IMR-90 (cell line): ENCODE measurements around the gene ANGPTL7. TPM values are rescaled to one million over a fixed set of nuclear protein-coding genes. Genes with fewer than 3 reads are reported as not detected.

ENCODE experiments used
- ATAC-seq: fragments of 200-7000 bp; cut with Tn5 transposase; 2 replicates; pipeline ENCODE4 v1.9.1; 2020; ENCODE audit warnings: low read depth, mild to moderate bottlenecking, moderate library complexity
- BruUV-seq: library from RNA; stranded (reverse); fragments of 400-500 nt; replicated peaks from 2 replicates; lab custom pipeline; 2021; lab: Mats Ljungman, UMichigan
- CTCF ChIA-PET: fragments of 300-600 bp; formaldehyde crosslinking; extraction: SDS; loops from one replicate; lab custom pipeline; 2021; ENCODE audit warnings: antibody characterized with exemption; lab: Yijun Ruan, JAX
- POLR2A ChIA-PET: fragments of 300-600 bp; sonication (Branson Sonifier 250); formaldehyde crosslinking; loops from one replicate; lab custom pipeline; 2022; ENCODE audit warnings: antibody characterized with exemption; ENCODE audit not compliant: unreplicated experiment; lab: Charles Lee
- DNase-seq: peaks from one replicate; pipeline ENCODE4 v3.0.0; 2013
- H2AFZ ChIP-seq: replicated peaks from 2 replicates; pipeline ENCODE3; 2013; ENCODE audit warnings: low read length, mild to moderate bottlenecking; ENCODE audit not compliant: poor library complexity
- H2AK5ac ChIP-seq: 2 replicates; pipeline ENCODE4 v1.6.1; 2013; ENCODE audit warnings: low read depth, low read length, inconsistent platforms
- H2AK9ac ChIP-seq: replicated peaks from 2 replicates; pipeline ENCODE3; 2013; ENCODE audit warnings: mild to moderate bottlenecking, low read depth, low read length, moderate library complexity; ENCODE audit not compliant: poor library complexity
- H2BK120ac ChIP-seq: 2 replicates; pipeline ENCODE4 v1.6.1; 2013; ENCODE audit warnings: low read depth, low read length, inconsistent platforms
- H2BK15ac ChIP-seq: 3 replicates; pipeline ENCODE4 v1.6.1; 2013; ENCODE audit warnings: low read depth, low read length, inconsistent platforms
- H2BK20ac ChIP-seq: 2 replicates; pipeline ENCODE4 v1.6.1; 2013; ENCODE audit warnings: low read depth, mild to moderate bottlenecking, inconsistent platforms, low read length, moderate library complexity
- H2BK5ac ChIP-seq: 2 replicates; pipeline ENCODE4 v1.6.1; 2013; ENCODE audit warnings: mild to moderate bottlenecking, low read depth, low read length, inconsistent platforms; ENCODE audit not compliant: poor library complexity, severe bottlenecking
- H3K14ac ChIP-seq: replicated peaks from 2 replicates; pipeline ENCODE4 v1.6.1; 2013; ENCODE audit warnings: low read depth, low read length, inconsistent platforms
- H3K18ac ChIP-seq: 2 replicates; pipeline ENCODE4 v1.6.1; 2013; ENCODE audit warnings: low read depth, low read length, control low read depth
- H3K23ac ChIP-seq: 2 replicates; pipeline ENCODE4 v1.6.1; 2013; ENCODE audit warnings: low read depth, low read length, inconsistent platforms
- H3K27ac ChIP-seq: 2 replicates; pipeline ENCODE4 v1.5.1; 2013; ENCODE audit warnings: mild to moderate bottlenecking, control low read depth, low read length; ENCODE audit not compliant: insufficient read depth
- H3K27me3 ChIP-seq: 2 replicates; pipeline ENCODE4 v1.6.1; 2013; ENCODE audit warnings: low read length; ENCODE audit not compliant: control insufficient read depth, insufficient read depth
- H3K36me3 ChIP-seq: 2 replicates; pipeline ENCODE4 v1.6.1; 2013; ENCODE audit warnings: low read length, mixed read lengths; ENCODE audit not compliant: control insufficient read depth, insufficient read depth
- H3K4ac ChIP-seq: 2 replicates; pipeline ENCODE4 v1.6.1; 2013; ENCODE audit warnings: low read depth, low read length, inconsistent platforms
- H3K4me1 ChIP-seq: 2 replicates; pipeline ENCODE4 v1.6.1; 2013; ENCODE audit warnings: low read length, mixed read lengths; ENCODE audit not compliant: control insufficient read depth, insufficient read depth
- H3K4me2 ChIP-seq: 2 replicates; pipeline ENCODE4 v1.6.1; 2013; ENCODE audit warnings: low read depth, mild to moderate bottlenecking, control low read depth, low read length, moderate library complexity
- H3K4me3 ChIP-seq: 2 replicates; pipeline ENCODE4 v1.5.1; 2013; ENCODE audit warnings: low read depth, mild to moderate bottlenecking, control low read depth, low read length, moderate library complexity; ENCODE audit not compliant: insufficient read depth
- H3K56ac ChIP-seq: 2 replicates; pipeline ENCODE4 v1.6.1; 2013; ENCODE audit warnings: low read length, inconsistent platforms; ENCODE audit not compliant: insufficient read depth; ENCODE audit errors: extremely low read depth
- H3K79me1 ChIP-seq, 2 experiments: 2 replicates each; pipeline ENCODE4 v1.6.1; 2013; ENCODE audit warnings: low read length in 2 of 2, inconsistent platforms in 1 of 2, low read depth in 1 of 2
- H3K9ac ChIP-seq: 2 replicates; pipeline ENCODE4 v1.6.1; 2013; ENCODE audit warnings: low read depth, low read length, control low read depth
- H3K9me1 ChIP-seq: 2 replicates; pipeline ENCODE4 v1.6.1; 2013; ENCODE audit warnings: low read length, inconsistent platforms; ENCODE audit not compliant: insufficient read depth
- H3K9me3 ChIP-seq: 2 replicates; pipeline ENCODE4 v1.6.1; 2013; ENCODE audit warnings: low read length; ENCODE audit not compliant: control insufficient read depth, insufficient read depth
- H4K20me1 ChIP-seq: 2 replicates; pipeline ENCODE4 v1.6.1; 2013; ENCODE audit warnings: low read length, inconsistent platforms; ENCODE audit not compliant: insufficient read depth
- H4K5ac ChIP-seq: 2 replicates; pipeline ENCODE4 v1.6.1; 2013; ENCODE audit warnings: mild to moderate bottlenecking, low read depth, low read length, control low read depth
- H4K8ac ChIP-seq, 2 experiments: 2 replicates each; pipeline ENCODE4 v1.6.1; 2013; ENCODE audit warnings: low read depth in 2 of 2, low read length in 2 of 2, control low read depth in 1 of 2, inconsistent platforms in 1 of 2
- H4K91ac ChIP-seq: 2 replicates; pipeline ENCODE4 v1.6.1; 2013; ENCODE audit warnings: low read depth, low read length, inconsistent platforms; ENCODE audit not compliant: insufficient read depth
- BHLHE40 ChIP-seq: fragments of 150-350 bp; IDR thresholded peaks from 2 replicates; pipeline ENCODE4 v1.6.1; 2016; ENCODE audit warnings: mild to moderate bottlenecking, low read depth, low read length
- CEBPB ChIP-seq: IDR thresholded peaks from 2 replicates; pipeline ENCODE4 v1.6.1; 2012; ENCODE audit warnings: low read depth, low read length, improper control_type of control experiment
- CHD1 ChIP-seq: IDR thresholded peaks from 2 replicates; pipeline ENCODE4 v1.6.1; 2012; ENCODE audit warnings: low read depth, low read length, improper control_type of control experiment
- CTCF ChIP-seq: conservative IDR thresholded peaks from 2 replicates; pipeline ENCODE4 v1.5.1; 2012; ENCODE audit warnings: mild to moderate bottlenecking, low read depth, low read length, improper control_type of control experiment
- ELK1 ChIP-seq: fragments of 150-350 bp; IDR thresholded peaks from 2 replicates; pipeline ENCODE4 v1.6.1; 2016; ENCODE audit warnings: low read depth, mild to moderate bottlenecking, low read length, moderate library complexity, borderline replicate concordance
- FOS ChIP-seq: fragments of 150-350 bp; IDR thresholded peaks from 2 replicates; pipeline ENCODE4 v1.6.1; 2016; ENCODE audit warnings: low read depth, low read length
- MAFK ChIP-seq: IDR thresholded peaks from 2 replicates; pipeline ENCODE4 v1.6.1; 2012; ENCODE audit warnings: low read depth, low read length, improper control_type of control experiment
- MAZ ChIP-seq: IDR thresholded peaks from 2 replicates; pipeline ENCODE4 v1.6.1; 2012; ENCODE audit warnings: low read depth, mild to moderate bottlenecking, low read length, improper control_type of control experiment, moderate library complexity, borderline replicate concordance
- MXI1 ChIP-seq: IDR thresholded peaks from 2 replicates; pipeline ENCODE4 v1.6.1; 2012; ENCODE audit warnings: low read depth, mild to moderate bottlenecking, low read length, moderate library complexity, borderline replicate concordance
- NFE2L2 ChIP-seq: fragments of 150-350 bp; IDR thresholded peaks from 2 replicates; pipeline ENCODE4 v1.6.1; 2016; ENCODE audit warnings: low read depth, mild to moderate bottlenecking, low read length
- POLR2A ChIP-seq: IDR thresholded peaks from 2 replicates; pipeline ENCODE4 v1.6.1; 2012; ENCODE audit warnings: mild to moderate bottlenecking, low read depth, low read length
- RAD21 ChIP-seq: IDR thresholded peaks from 2 replicates; pipeline ENCODE4 v1.6.1; 2012; ENCODE audit warnings: low read length, improper control_type of control experiment
- RCOR1 ChIP-seq: IDR thresholded peaks from 2 replicates; pipeline ENCODE4 v1.6.1; 2012; ENCODE audit warnings: mild to moderate bottlenecking, low read length, improper control_type of control experiment; ENCODE audit not compliant: insufficient replicate concordance
- RFX5 ChIP-seq: IDR thresholded peaks from 2 replicates; pipeline ENCODE4 v1.8.0; 2012; ENCODE audit warnings: low read depth, mild to moderate bottlenecking, low read length, moderate library complexity
- SMC3 ChIP-seq: fragments of 150-350 bp; IDR thresholded peaks from 2 replicates; pipeline ENCODE4 v1.6.1; 2016; ENCODE audit warnings: low read depth, mild to moderate bottlenecking, antibody characterized with exemption, low read length, moderate library complexity
- WGBS, 2 experiments: methylation state at CpG; one replicate each; pipeline versions ENCODE4 v1.1.5 to v1.1.7; 2013; ENCODE audit warnings: missing lambda C conversion rate in 2 of 2; ENCODE audit not compliant: insufficient read length in 1 of 2; ENCODE audit errors: extremely low coverage in 2 of 2; 5-methylcytosine and 5-hydroxymethylcytosine counted together
- dilution Hi-C: fragments of 300-500 bp; cut with HindIII; formaldehyde crosslinking; loops from one replicate; pipeline ENCODE4 v1.14.3; 2018; ENCODE audit warnings: low sequenced_read_pairs; ENCODE audit not compliant: unreplicated experiment
- in situ Hi-C: fragments of 300-500 bp; cut with MboI; formaldehyde crosslinking; loops from 3 replicates; pipeline ENCODE4 v1.14.3; 2019; ENCODE audit warnings: low sequenced_read_pairs, inconsistent platforms, mixed read lengths
- intact Hi-C: fragments of 100-400 bp; cut with micrococcal nuclease; formaldehyde crosslinking; loops from 2 replicates; pipeline ENCODE4 v1.10.0; 2022
- polyA plus RNA-seq, 3 experiments: library from polyadenylated mRNA; depleted of rRNA; stranded (reverse); fragments of >200 nt; gene quantifications; 2 replicates each; pipeline ENCODE4 v1.2.3, GENCODE V29; 2012; ENCODE audit warnings: low replicate concordance in 1 of 3
- total RNA-seq: library from RNA; depleted of rRNA; stranded (reverse); fragments of >200 nt; gene quantifications from 2 replicates; pipeline ENCODE4 v1.2.3, GENCODE V29; 2012
- TF ChIP-seq, protein P1 (sequence below): fragments of 150-350 bp; IDR thresholded peaks from 2 replicates; pipeline ENCODE4 v1.6.1; 2017; ENCODE audit warnings: mild to moderate bottlenecking, antibody characterized with exemption, low read length, low read depth

Gene ANGPTL7
- total and polyA plus RNA-seq, 2 of the 4 experiments (the other 2 are of a cell fraction), result under 0.01 TPM; not detected in 1

- H3K4me3 ChIP-seq, result no peak overlapping the region
- ATAC-seq (no peak), DNase-seq (no peak)
- no peak overlapping the region for H3K14ac ChIP-seq
- no peak overlapping the region for H2BK5ac ChIP-seq
- no peaks in the 10 kb centered on the region for H4K20me1 ChIP-seq
- H2BK120ac ChIP-seq, result no peak overlapping the region
- ChIA-PET CTCF (interaction anchor here (0.6 to 1.0 kb wide), 2 partner anchors 131 to 195 kb away, joined by 3 to 5 read pairs; no protein-coding TSS in a partner anchor), POLR2A (no interaction called here)
- in situ Hi-C loops (no loop called here), dilution Hi-C loops (no loop called here), intact Hi-C loops (no loop called here)
- no peak overlapping the region for H2AFZ ChIP-seq
- H3K27me3 ChIP-seq, result no peaks in the 10 kb centered on the region
- TF ChIP-seq RCOR1 (no peak), RAD21 (no peak), POLR2A (no peak), MXI1 (no peak), FOS (no peak), CTCF (no peak), RFX5 (no peak), ELK1 (no peak), SMC3 (no peak), MAFK (no peak), CEBPB (no peak), MAZ (no peak), CHD1 (no peak), NFE2L2 (no peak), BHLHE40 (no peak)
- TF ChIP-seq, protein P1, sequence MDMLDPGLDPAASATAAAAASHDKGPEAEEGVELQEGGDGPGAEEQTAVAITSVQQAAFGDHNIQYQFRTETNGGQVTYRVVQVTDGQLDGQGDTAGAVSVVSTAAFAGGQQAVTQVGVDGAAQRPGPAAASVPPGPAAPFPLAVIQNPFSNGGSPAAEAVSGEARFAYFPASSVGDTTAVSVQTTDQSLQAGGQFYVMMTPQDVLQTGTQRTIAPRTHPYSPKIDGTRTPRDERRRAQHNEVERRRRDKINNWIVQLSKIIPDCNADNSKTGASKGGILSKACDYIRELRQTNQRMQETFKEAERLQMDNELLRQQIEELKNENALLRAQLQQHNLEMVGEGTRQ, result no peak
- no TSS peak for BruUV-seq
- H3K9me3 ChIP-seq, result no peaks in the 10 kb centered on the region
- no peak overlapping the region for H2BK20ac ChIP-seq
- no peak overlapping the region for H2AK9ac ChIP-seq
- no peaks in the 10 kb centered on the region for H3K79me1 ChIP-seq
- H4K5ac ChIP-seq, result no peak overlapping the region
- H4K91ac ChIP-seq, result no peak overlapping the region
- WGBS, 2 experiments, result no CpG with 5 or more reads among the region's 2 CpGs
- no peak overlapping the region for H2BK15ac ChIP-seq
- no peaks in the 10 kb centered on the region for H3K4me1 ChIP-seq
- no peak overlapping the region for H3K18ac ChIP-seq
- H3K4me2 ChIP-seq, result no peak overlapping the region
- no peak overlapping the region for H3K4ac ChIP-seq
- no peaks in the 10 kb centered on the region for H3K9me1 ChIP-seq
- H3K27ac ChIP-seq, result no peak overlapping the region
- H4K8ac ChIP-seq, result no peak overlapping the region
- H3K9ac ChIP-seq, result no peak overlapping the region
- H3K36me3 ChIP-seq, result peaks cover 67% of the 10 kb centered on the region
- no peak overlapping the region for H3K23ac ChIP-seq
- H3K56ac ChIP-seq, result no peak overlapping the region
- no peak overlapping the region for H2AK5ac ChIP-seq
Observed at GRCh38 chr1:11233208-11233607, 44.1 kb downstream of the ANGPTL7 start.
